ENCODE data around the gene TLE4. TPM values are rescaled to one million over a fixed set of nuclear protein-coding genes. Genes with fewer than 3 reads are reported as not detected.

Gene TLE4
- polyA plus RNA-seq, 1 of the 3 experiments (the other 2 are of a cell fraction): 40.4 TPM

- Histone ChIP-seq H3K4me1 (ENCODE audit: control insufficient read depth in 1 of 2, insufficient read depth in 2 of 2, low read depth in 1 of 2, low read length in 1 of 2) (peaks cover 0 to 2% of the 10 kb centered on the region in 2 experiments; a peak in 2 of 4 replicates), H3K4me3 (ENCODE audit: low read depth in 2 of 2, low read length in 1 of 2) (no peak overlapping the region), H3K27ac (ENCODE audit: low read depth in 2 of 2, low read length in 1 of 2) (no peak overlapping the region), H3K36me3 (replicated peaks in 1 of 2; ENCODE audit: control insufficient read depth in 1 of 2, insufficient read depth in 2 of 2, low read length in 1 of 2) (peaks cover 17 to 37% of the 10 kb centered on the region in 2 experiments), H2AFZ (ENCODE audit: low read depth) (no peak overlapping the region), H3K9me3 (no peaks in the 10 kb centered on the region), H3K27me3 (ENCODE audit: insufficient read depth) (no peaks in the 10 kb centered on the region), H3K9me2 (no peaks in the 10 kb centered on the region), H3F3A (replicated peaks; ENCODE audit: insufficient read depth) (no peaks in the 10 kb centered on the region), H3K4me2 (no peak overlapping the region), H3K9ac (no peak overlapping the region), H3K79me2 (ENCODE audit: insufficient read depth) (peaks cover 80% of the 10 kb centered on the region), H4K20me1 (ENCODE audit: insufficient read depth) (peaks cover 12% of the 10 kb centered on the region; the same call in 1 of the 2 replicates)
- 97% methylated on average over 3 of the region's 3 CpGs for WGBS (ENCODE audit: low lambda C conversion rate)
- POLR2A ChIA-PET: no interaction called here
- no peak for TF ChIP-seq RAD21 (IDR thresholded peaks at IDR 0.05; ENCODE audit: low read length)
- no peak for TF ChIP-seq FOXM1 (IDR thresholded peaks at IDR 0.05; ENCODE audit: low read depth)
- no peak for TF ChIP-seq EZH2phosphoT487 (IDR thresholded peaks at IDR 0.05; ENCODE audit: borderline replicate concordance, low read depth)
- no peak for TF ChIP-seq YY1 (IDR thresholded peaks at IDR 0.05; ENCODE audit: low read depth)
- no peak for TF ChIP-seq MAX (IDR thresholded peaks at IDR 0.05; ENCODE audit: low read depth)
- no peak for TF ChIP-seq FOSL2 (IDR thresholded peaks at IDR 0.05; ENCODE audit: borderline replicate concordance, low read depth)
- no peak for TF ChIP-seq REST (IDR thresholded peaks at IDR 0.05; ENCODE audit: low read depth, low read length)
- no peak for TF ChIP-seq TEAD4 (IDR thresholded peaks at IDR 0.05; ENCODE audit: borderline replicate concordance, insufficient read depth)
- no peak for TF ChIP-seq POLR2AphosphoS5 (IDR thresholded peaks at IDR 0.05; ENCODE audit: low read depth, low read length)
- TF ChIP-seq GATA2 (CRISPR knock-in tag; IDR thresholded peaks at IDR 0.05): no peak
- no peak for TF ChIP-seq RFX5 (IDR thresholded peaks at IDR 0.05; ENCODE audit: low read length)
- no peak for TF ChIP-seq USF1 (IDR thresholded peaks at IDR 0.05; ENCODE audit: borderline replicate concordance, low read depth)
- DNase-seq: no peak
- CTCF ChIA-PET: no interaction called here
These were observed 73.3 kb downstream of the TLE4 start for GRCh38 chr9:79645110-79645509.

GRCh38 chr9:79646096-79646495 is 74.3 kb downstream of the TLE4 start:
- CTCF ChIA-PET: no interaction called here

More at GRCh38 chr9:79646096-79646495, 74.3 kb downstream of the TLE4 start:
- peaks cover 12% of the 10 kb centered on the region; the same call in 1 of the 2 replicates for H4K20me1 ChIP-seq (ENCODE audit: insufficient read depth)
- H3K9ac ChIP-seq: no peak overlapping the region
- H3K9me3 ChIP-seq: no peaks in the 10 kb centered on the region
- TF ChIP-seq NFIC (IDR thresholded peaks at IDR 0.05; ENCODE audit: borderline replicate concordance): no peak
- no peak for TF ChIP-seq GATA2 (CRISPR knock-in tag; IDR thresholded peaks at IDR 0.05)
- TF ChIP-seq POLR2AphosphoS5 (IDR thresholded peaks at IDR 0.05; ENCODE audit: low read depth, low read length): no peak
- TF ChIP-seq FOSL2 (IDR thresholded peaks at IDR 0.05; ENCODE audit: borderline replicate concordance, low read depth): no peak
- no peak for TF ChIP-seq PBX3 (IDR thresholded peaks at IDR 0.05)
- TF ChIP-seq USF2 (IDR thresholded peaks at IDR 0.05; ENCODE audit: borderline replicate concordance, low read depth, low read length): no peak
- TF ChIP-seq RAD21 (IDR thresholded peaks at IDR 0.05; ENCODE audit: low read length): no peak
- WGBS (ENCODE audit: low lambda C conversion rate): 98% methylated on average over 1 of the region's 1 CpG
- H3K27ac ChIP-seq (ENCODE audit: low read depth in 2 of 2, low read length in 1 of 2): no peak overlapping the region
- H3K4me2 ChIP-seq: no peak overlapping the region
- no peaks in the 10 kb centered on the region for H3K27me3 ChIP-seq (ENCODE audit: insufficient read depth)
- peaks cover 0 to 2% of the 10 kb centered on the region in 2 experiments; a peak in 1 of 4 replicates for H3K4me1 ChIP-seq (ENCODE audit: control insufficient read depth in 1 of 2, insufficient read depth in 2 of 2, low read depth in 1 of 2, low read length in 1 of 2)
- POLR2A ChIA-PET: no interaction called here
- no peaks in the 10 kb centered on the region for H3F3A ChIP-seq (replicated peaks; ENCODE audit: insufficient read depth)
- peaks cover 78% of the 10 kb centered on the region for H3K79me2 ChIP-seq (ENCODE audit: insufficient read depth)
- H3K9me2 ChIP-seq: no peaks in the 10 kb centered on the region
- no peak overlapping the region for H3K4me3 ChIP-seq (ENCODE audit: low read depth in 2 of 2, low read length in 1 of 2)
- no peak overlapping the region for H2AFZ ChIP-seq (ENCODE audit: low read depth)
- no peak for DNase-seq
- H3K36me3 ChIP-seq (replicated peaks in 1 of 2; ENCODE audit: control insufficient read depth in 1 of 2, insufficient read depth in 2 of 2, low read length in 1 of 2): peaks cover 17 to 37% of the 10 kb centered on the region in 2 experiments

All from SK-N-SH (cell line).